Stimulated activated naive CD4-positive, alpha-beta T cell treated with Interleukin-2 at 50 U/mL for 16 hours (primary cell): ENCODE measurements around the gene PLK3.
"Not testable (repeated sequence)": the region's sequence is repeated elsewhere in the genome, so short reads cannot be mapped to it uniquely, and the experiment has no call there.

Source experiments
- DNase-seq: peaks from one replicate; lab custom pipeline; 2025; lab: John Stamatoyannopoulos, UW

The PLK3 gene

DNA sequence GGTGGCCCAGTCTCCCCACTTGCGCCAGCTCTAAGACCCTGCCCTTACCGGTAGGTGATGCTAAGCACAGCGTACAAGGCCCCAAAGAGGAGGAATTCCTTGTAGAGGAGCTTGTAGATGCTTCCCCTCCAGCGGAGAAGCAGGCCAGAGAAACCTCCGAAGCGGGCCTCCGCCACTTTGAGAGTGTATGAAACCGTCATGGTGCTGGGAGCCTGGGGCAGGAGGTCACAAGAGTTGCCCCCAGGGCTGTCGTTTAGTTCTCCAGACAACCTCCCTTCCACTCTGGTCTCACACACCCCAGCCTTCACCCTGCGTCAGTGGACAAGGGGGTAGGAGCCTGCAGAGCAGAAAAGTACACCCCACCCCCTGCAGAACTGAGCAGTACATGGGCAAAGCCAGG is 12.7 kb upstream of the PLK3 start:
- DNase-seq, result no peak

DNA sequence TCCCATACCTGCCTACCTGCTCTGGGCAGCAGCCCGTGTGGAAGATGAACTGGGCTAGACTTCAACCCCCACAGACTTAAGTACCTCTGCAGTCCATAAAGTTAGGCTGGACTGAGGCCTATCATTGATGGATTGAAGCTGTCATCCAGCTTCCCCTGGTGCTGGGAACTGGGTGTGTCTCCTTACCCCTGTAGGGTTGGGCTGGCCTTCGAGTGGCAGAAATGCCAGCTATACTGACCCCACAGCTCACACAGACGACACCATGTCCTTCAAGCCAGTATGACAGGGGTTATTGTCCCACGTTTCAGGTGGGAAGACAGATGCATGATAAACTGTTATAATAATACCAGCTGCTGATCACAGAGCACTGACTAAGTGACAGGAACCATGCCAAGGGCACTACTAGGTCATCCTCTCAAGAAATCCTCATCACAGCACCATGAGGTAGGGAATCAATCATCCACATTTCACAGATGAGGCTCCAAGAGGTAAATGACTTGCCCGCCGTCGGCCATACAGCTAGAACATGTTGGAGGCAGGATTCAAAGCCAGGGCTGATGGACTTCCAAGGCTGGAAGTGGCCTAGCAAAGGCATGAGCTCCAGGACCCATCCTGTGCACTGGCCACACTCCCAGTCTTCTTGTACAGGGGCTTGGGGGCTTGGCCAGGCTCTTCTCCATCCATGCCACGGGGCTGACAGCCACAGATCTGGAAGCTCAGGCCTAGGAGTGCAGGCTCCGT is 11.9 kb upstream of the PLK3 start, which contains the start of gene BEST4:
BEST4 (minus strand) TSS at position 51 of the 741 bp plus-strand sequence. CDS start 465 bp downstream, outside the sequence.
- DNase-seq, result no peak

DNA sequence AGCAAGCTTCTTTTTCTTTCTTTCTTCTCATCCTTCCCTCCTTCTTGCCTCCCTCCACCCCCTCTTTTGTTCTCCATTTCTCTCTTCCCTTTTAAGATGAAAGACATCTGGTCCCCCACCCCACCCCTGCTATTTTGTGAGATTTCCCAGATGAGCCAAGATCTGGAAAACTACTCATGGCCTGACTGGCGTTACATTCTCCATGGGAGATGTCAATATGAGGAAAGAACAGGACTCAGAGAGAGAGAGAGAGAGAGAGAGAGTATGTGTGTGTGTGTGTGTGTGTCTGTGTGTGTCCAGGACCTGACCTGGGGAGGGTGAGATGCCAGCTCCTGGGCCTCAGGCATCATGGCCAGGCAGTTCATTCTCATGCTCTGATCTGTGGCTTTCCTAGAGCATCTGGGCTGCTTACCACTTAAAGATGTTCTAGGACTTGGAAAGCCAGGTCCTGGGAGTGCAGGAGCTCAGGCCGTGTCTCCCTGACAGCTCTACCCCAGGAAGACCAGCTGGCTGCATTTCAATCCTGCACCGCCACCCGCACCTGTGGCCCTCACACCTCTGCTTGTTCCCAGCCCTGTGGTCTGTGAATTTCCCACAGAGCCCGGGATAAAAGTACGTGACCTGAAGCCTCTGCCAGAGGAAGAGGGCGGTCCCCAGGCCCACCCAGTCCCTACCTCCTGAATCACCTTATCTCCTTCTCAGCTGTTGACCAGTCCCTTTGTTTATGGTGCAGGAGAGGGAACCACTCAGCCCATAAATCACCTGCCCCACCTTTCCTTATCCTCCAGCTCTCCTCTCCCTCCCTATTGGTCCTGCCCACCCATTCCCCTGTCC is 9.0 kb upstream of the PLK3 start:
- no peak for DNase-seq

DNA sequence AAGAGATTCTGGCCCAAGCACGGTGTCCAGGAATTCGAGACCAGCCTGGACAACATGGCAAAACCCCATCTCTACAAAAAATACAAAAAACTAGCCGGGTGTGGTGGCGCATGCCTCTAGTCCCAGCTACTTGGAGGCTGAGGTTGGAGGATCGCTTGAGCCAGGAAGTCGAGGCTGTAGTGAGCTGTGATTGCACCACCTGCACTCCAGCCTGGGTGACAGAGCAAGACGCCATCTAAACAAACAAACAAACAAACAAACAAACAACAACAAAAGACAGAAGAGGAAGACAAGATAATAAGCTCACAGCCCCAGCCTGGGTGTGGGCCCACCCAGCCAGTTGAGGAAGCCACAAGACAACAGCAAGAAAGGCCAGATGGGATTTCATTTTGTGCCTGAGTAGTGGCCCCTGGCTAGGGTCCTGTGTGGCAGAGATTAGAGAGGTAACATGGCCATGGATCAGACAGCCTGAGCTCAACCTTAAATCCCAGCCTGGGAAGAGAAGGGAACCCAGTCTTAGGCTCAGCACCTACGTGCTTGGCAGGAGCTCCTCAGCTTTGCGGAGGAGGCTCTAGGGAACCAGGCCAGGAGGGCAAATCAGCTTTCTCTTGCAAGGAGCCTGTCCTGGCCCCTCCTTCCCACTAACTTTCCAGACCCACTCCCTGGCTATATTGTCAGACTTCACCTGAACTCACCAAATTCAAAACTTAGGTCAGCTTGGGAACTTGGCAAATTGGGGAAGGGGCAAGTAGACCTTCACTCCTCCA is 7.3 kb upstream of the PLK3 start:
- no peak for DNase-seq

DNA sequence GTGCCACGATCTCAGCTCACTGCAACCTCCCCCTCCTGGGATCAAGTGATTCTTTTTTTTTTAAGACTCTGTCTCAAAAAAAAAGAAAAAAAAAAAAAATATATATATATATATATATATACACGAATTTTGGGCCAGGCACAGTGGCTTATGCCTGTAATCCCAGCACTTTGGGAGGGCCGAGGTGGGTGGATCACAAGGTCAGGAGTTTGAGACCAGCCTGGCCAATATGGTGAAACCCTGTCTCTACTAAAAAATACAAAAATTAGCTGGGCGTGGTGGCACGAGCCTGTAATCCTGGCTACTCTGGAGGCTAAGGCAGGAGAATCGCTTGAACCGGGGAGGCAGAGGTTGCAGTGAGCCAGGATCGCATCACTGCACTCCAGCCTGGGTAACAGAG is 2.3 kb upstream of the PLK3 start:
- not testable (repeated sequence) for DNase-seq

DNA sequence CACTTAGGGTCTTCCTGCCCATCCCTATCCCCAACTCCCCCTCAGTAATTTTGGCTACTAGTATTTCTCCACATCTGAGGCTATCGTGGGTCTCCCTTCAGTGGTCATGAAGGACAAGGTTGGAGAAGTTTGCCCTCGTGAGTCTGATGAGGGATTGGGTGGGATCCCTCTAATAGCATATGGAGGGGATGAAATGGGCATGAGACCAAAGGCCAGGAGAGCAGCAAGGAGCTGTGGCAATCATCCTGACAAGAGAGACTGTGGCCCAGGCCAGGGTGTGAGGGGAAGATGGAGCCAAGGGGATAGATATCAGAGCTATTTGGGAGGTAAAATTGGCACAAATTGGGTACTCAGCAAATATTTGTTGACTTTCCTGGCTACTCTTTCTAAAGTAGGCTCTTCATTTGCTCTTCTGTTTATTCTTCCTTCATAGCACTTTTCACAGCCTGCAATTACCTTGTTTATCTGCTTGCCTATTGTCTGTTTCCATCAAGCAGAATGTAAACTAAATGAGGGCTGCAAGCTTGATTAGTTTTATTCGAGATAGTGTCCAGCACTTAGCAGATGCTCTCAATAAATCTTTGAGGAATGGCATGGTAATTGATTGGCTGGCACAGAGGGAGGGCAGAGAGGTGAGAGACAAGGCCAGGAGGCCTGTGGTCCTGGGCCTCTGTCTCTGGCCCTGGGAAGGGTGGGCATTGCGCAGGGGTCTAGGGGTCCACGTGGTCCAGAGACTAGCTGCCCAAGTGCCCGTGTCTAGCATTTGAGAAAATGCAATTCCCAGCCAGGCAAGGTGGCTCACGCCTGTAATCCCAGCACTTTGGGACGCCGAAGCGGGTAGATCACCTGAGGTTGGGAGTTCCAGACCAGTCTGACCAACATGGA is 1.5 kb upstream of the PLK3 start:
- DNase-seq, result no peak

DNA sequence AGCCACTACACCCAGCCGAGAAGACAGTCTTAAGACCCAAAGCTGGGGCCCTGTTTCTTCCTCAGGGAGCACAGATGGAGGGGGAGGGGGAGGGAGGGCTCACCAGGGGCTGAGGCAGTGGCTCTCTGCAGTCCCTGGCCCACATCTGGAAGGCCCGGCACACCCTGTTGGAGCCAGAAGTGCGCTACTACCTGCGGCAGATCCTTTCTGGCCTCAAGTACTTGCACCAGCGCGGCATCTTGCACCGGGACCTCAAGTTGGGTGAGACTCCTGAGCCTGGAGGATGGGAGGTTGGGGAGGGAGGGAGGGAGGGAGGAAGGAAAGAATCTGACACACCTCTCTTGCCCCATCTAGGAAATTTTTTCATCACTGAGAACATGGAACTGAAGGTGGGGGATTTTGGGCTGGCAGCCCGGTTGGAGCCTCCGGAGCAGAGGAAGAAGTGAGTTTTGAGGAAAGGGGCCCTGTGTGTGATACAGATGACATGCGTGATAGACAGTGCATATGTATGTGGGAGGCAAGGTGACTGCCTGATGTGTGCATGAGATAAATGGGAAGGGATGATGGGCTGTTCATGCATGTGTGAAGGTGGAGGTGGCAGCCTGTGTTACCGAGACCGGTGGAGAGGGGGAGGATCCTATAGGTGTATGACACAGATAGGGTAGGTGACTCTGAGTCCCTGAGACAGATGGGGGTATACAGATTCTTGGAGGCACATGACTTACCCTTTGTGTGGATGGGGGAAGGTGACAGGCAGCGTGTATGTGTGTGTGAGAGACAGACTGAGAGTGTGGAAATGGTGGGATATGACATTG is 1.5 kb downstream of the PLK3 start:
- DNase-seq, result peak; percentile 52

DNA sequence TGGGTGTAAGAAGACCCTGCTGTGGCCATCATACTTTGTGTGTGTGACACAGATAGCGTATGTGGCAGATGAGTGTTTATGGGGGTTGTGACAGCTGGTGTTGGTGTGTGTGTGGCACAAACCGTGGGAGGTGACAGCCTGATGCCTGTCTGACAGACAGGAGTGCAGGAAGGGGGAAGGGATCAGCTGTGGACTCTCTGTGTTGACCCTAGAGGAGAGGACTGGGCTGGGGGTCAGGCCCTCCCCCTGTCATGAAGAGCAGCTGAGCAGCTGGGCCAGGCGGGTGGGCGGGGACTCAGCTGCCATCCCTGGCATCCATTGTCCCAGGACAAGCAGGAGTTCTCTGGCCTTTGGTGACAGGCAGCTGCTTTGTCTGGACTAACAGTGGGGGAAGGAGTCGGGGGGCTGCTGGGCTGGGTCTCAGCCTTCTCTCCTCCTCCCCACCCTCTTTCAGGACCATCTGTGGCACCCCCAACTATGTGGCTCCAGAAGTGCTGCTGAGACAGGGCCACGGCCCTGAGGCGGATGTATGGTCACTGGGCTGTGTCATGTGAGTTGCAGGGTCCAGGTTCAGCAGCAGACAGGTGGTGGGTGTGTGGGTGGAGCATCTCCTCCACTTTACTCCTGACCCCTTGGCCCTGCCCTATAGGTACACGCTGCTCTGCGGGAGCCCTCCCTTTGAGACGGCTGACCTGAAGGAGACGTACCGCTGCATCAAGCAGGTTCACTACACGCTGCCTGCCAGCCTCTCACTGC is 2.3 kb downstream of the PLK3 start:
- DNase-seq, result peak; percentile 44

DNA sequence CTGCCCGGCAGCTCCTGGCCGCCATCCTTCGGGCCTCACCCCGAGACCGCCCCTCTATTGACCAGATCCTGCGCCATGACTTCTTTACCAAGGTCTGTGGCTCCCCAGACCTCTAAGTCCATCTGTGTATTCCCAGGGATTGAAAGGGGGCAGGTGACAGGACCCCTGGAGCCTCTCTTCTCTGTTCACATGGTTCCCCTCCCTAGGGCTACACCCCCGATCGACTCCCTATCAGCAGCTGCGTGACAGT is 2.8 kb downstream of the PLK3 start:
- no peak for DNase-seq

DNA sequence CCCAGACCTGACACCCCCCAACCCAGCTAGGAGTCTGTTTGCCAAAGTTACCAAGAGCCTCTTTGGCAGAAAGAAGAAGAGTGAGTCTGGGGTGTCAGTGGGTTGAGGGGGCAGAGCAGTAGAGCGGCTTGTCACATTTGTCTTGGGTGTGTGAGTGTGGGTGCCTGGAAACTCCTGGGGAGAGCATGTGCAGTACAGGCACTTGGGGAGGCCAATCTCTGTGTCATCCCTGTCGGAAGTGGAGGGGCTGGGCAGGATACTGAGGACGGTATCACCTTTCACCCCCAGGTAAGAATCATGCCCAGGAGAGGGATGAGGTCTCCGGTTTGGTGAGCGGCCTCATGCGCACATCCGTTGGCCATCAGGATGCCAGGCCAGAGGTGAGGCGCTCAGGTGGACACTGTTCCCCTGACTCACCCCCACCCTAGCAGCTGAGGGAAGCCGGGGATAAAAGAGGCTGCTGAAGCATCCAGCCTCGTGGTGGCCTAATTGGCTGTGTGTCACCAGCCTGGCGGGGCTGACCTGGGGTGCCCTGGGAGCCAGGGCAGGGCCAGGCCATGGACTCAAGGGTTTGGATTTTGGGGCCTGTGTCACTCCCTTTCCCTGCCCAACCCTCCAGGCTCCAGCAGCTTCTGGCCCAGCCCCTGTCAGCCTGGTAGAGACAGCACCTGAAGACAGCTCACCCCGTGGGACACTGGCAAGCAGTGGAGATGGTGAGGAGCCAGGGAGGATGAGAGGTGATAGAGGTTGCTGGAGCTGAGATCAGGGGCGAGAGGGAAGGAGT is 3.3 kb downstream of the PLK3 start:
- no peak for DNase-seq

DNA sequence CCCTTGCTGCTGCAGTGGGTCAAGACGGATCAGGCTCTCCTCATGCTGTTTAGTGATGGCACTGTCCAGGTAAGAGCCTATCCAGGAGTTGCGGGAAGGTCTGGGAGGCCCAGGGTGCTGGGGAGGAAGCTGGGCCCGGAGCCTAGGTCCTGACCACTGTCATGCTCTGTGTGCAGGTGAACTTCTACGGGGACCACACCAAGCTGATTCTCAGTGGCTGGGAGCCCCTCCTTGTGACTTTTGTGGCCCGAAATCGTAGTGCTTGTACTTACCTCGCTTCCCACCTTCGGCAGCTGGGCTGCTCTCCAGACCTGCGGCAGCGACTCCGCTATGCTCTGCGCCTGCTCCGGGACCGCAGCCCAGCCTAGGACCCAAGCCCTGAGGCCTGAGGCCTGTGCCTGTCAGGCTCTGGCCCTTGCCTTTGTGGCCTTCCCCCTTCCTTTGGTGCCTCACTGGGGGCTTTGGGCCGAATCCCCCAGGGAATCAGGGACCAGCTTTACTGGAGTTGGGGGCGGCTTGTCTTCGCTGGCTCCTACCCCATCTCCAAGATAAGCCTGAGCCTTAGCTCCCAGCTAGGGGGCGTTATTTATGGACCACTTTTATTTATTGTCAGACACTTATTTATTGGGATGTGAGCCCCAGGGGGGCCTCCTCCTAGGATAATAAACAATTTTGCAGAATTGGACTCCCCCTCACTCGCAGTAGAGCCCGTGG is 5.3 kb downstream of the PLK3 start:
- DNase-seq, result no peak

DNA sequence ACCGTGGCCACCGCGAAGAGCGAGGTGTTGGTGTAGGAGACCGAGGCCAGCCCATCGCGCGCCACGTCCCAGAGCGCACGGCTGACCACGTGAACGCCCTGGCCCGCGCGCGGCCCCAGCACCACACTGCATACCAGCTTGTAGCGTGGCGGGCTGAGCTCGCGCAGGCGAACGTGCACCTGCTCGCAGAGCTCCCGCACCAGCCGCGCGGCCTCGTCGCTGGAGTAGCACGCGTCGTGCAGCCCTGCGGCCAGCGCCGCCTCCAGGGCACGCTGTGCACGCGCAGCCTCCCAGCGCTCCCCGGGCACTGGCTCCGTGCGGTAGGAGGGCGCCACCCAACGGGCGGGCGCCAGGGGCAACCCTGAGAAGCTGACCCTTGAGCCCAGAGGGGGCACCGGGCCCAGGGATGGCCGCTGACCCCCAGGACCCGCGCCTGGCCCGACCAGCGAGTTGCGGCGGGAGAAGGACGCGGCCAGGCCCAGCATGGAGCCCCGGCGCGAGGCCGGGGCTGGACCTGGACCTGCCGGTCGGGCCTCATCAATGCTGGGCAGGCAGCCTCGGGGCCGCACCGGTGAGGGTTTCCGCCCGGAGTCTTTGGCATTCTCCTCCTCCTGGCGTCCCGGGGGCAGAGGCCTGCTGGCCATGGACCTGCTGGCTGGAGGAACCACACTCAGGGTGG is 6.0 kb downstream of the PLK3 start:
- no peak for DNase-seq

DNA sequence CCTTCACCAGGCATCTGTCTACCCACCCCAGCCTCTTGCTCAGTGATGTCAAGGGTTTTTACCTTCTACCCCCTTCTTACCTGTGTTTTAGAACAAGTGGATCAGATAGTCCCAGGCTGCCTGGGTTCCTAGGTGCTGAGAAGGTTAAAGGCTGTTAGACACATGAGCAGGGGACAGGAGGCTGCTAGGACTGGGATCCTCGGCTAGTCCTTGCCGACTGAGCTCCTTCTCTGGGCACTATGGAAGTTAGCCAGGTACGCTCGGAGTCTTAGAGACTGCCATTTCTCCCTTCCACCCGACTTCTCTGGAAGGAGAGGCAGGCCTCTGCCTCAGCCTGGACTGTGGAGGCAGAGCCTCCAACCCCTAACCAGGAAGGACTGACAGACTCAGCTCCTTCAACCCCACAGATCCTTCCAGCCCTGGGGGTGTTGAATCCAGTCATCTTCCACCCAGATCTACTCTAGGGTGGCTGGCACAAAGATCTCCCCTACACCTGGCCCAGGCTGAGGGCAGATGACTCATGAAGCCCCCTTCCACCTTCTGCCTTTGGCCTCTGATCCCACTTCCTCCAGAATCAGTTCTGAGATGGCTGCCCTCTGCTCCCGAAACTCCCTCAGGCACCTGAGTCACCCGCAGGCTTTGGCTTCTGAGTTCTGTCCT is 6.7 kb downstream of the PLK3 start, which contains the start of gene DYNLT4:
DYNLT4 (minus strand) TSS at position 648 of the 660 bp plus-strand sequence. CDS start 683 bp downstream, outside the sequence.
- no peak for DNase-seq

DNA sequence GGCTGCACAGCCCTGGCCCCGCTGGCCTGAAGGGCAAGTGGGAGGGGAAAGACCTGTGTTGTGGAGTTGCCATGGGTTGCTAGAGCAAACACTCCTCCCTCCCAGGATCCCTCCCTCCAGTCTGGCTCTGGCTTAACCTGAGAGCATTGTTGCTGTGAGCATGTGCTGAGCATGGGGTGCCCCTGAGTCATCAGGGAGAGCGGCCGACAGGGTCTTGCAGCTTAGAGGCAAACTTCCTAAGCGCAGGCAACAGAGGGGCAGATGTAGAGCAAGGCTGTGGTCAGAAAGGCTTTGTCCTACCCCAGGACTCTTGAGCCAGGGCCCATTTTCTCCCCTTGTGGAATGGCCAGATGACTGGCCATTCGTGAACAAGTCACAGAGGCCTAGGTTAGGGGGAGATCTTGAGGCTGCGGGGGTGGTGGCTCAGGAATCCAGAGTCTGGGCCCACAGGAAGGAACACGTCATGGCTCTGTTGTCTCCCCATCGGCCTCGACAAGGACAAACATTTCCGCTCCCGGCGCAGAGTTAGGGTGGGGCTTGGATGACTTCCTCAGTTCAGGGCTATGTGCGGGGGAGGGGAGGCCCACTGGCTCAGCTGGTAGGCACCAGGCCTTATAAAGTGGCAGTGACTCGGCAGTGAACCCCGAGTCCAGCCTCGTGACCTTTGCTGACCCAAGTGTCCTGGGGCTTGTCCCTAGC is 7.3 kb downstream of the PLK3 start:
- DNase-seq, result peak; percentile 85

DNA sequence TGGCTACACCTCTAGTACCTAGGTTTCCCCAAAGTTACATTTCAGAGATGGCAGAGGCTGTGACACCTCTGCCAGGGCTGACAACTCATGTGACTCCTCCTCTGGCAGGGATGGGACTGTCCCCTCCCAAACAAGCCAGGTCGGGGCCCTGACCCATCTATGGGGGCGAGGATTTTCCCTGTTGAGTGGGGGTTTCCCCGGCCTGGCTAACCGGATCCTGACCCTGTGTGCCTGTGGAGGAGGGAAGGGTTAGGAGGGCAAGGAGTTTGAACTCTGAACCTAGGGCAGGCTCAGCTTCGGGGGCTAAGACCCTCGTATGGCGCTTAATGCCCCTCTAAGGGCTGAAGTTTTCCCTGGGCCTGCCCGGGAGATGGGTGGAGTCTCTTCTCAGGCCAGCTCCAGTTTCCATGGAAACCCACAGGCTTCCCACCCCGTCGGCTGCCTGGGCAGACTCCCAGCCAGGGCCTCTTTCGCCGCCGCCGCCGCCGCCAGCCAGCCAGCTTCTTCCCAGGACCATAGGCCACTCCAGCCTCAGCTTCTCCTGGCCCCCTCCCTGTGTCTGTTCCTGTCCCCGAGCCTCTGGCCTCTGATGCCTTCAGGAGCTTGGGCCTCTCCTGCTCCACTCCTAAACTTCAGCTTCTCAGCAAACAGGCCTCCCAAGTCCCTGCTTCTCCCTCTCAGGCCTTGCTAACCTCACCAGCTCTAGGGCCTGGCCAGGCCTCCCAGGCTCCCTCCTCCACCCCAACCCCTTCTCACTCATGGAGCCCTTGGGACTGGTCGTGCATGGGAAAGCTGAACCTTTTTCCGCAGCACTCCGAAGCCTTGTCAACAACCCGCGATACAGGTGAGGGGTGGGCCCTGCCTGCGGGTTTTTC is 8.1 kb downstream of the PLK3 start, which contains the start of gene BTBD19:
BTBD19 (plus strand) TSS at position 461 of the 875 bp plus-strand sequence; CDS start at position 759, 298 bp downstream.
- peak; percentile 84 for DNase-seq
